Liver (tissue), 9 donors: ENCODE results near the gene RBM33. TPM values are rescaled to one million over a fixed set of nuclear protein-coding genes. Genes with fewer than 3 reads are reported as not detected.

Source experiments
- DNase-seq: peaks from one replicate; pipeline ENCODE4 v3.0.0-alpha.2; 2017; ENCODE audit warnings: low spot score
- H3K27ac ChIP-seq, 2 donors: one replicate each; pipeline ENCODE4 v1.7.0; 2013; ENCODE audit warnings: inconsistent platforms in 2 of 2, low read length in 2 of 2, control low read depth in 1 of 2, low read depth in 1 of 2, mild to moderate bottlenecking in 1 of 2
- H3K27me3 ChIP-seq, 4 donors: one replicate each; pipeline versions ENCODE4 v1.6.1 to v1.7.0; 2013; ENCODE audit warnings: low read length in 3 of 4, inconsistent platforms in 1 of 4, mild to moderate bottlenecking in 1 of 4, moderate library complexity in 1 of 4; ENCODE audit not compliant: control insufficient read depth in 4 of 4, insufficient read depth in 4 of 4
- H3K36me3 ChIP-seq, 4 donors: one replicate each; pipeline versions ENCODE4 v1.6.1 to v1.7.0; 2013; ENCODE audit warnings: low read length in 3 of 4, mild to moderate bottlenecking in 3 of 4, low read depth in 1 of 4, moderate library complexity in 1 of 4; ENCODE audit not compliant: control insufficient read depth in 4 of 4, insufficient read depth in 3 of 4
- H3K4me1 ChIP-seq, 4 donors: one replicate each; pipeline versions ENCODE4 v1.6.1 to v1.7.0; 2013; ENCODE audit warnings: low read length in 3 of 4, mild to moderate bottlenecking in 3 of 4, moderate library complexity in 1 of 4; ENCODE audit not compliant: control insufficient read depth in 4 of 4, insufficient read depth in 4 of 4
- H3K4me3 ChIP-seq, 3 donors: one replicate each; pipeline versions ENCODE4 v1.6.1 to v1.7.0; 2013; ENCODE audit warnings: low read length in 3 of 3, control low read depth in 1 of 3, low read depth in 1 of 3, mild to moderate bottlenecking in 1 of 3
- H3K9ac ChIP-seq, 2 donors: one replicate each; pipeline ENCODE4 v1.7.0; 2013; ENCODE audit warnings: low read length in 2 of 2, mild to moderate bottlenecking in 2 of 2, moderate library complexity in 2 of 2, control low read depth in 1 of 2, low read depth in 1 of 2
- H3K9me3 ChIP-seq, 4 donors: one replicate each; pipeline versions ENCODE4 v1.6.1 to v1.7.0; 2013; ENCODE audit warnings: low read length in 3 of 4; ENCODE audit not compliant: control insufficient read depth in 4 of 4
- FOXA1 ChIP-seq: IDR thresholded peaks from 2 replicates; pipeline ENCODE4 v1.6.1; 2016; ENCODE audit warnings: antibody characterized with exemption
- FOXA2 ChIP-seq: IDR thresholded peaks from 2 replicates; pipeline ENCODE4 v1.6.1; 2016; ENCODE audit warnings: antibody characterized with exemption
- GABPA ChIP-seq, 2 donors: IDR thresholded peaks in 1 of 2; conservative IDR thresholded peaks in 1 of 2; 2 replicates each; pipeline ENCODE4 v1.6.1; 2016; ENCODE audit warnings: antibody characterized with exemption in 2 of 2, mild to moderate bottlenecking in 1 of 2, moderate library complexity in 1 of 2
- HNF4A ChIP-seq, 2 donors: conservative IDR thresholded peaks; 2 replicates each; pipeline ENCODE4 v1.6.1; 2016; ENCODE audit warnings: antibody characterized with exemption in 2 of 2, mild to moderate bottlenecking in 2 of 2
- HNF4G ChIP-seq: IDR thresholded peaks from 2 replicates; pipeline ENCODE4 v1.6.1; 2016; ENCODE audit warnings: antibody characterized with exemption
- JUND ChIP-seq, 2 donors: IDR thresholded peaks; 2 replicates each; pipeline ENCODE4 v1.6.1; 2016; ENCODE audit warnings: antibody characterized with exemption in 2 of 2
- RAD21 ChIP-seq, 2 donors: IDR thresholded peaks; 2 replicates each; pipeline ENCODE4 v1.6.1; 2016; ENCODE audit warnings: antibody characterized with exemption in 2 of 2, mild to moderate bottlenecking in 2 of 2
- RXRA ChIP-seq, 2 donors: IDR thresholded peaks; 2 replicates each; pipeline ENCODE4 v1.6.1; 2017 to 2018; ENCODE audit warnings: antibody characterized with exemption in 2 of 2, mild to moderate bottlenecking in 1 of 2
- WGBS: extraction: QIAGEN DNeasy Blood & Tissue Kit; methylation state at CpG from one replicate; pipeline ENCODE4 v1.1.7; 2013; 5-methylcytosine and 5-hydroxymethylcytosine counted together
- polyA plus RNA-seq, 2 donors: library from polyadenylated mRNA; stranded (reverse) in 1 of 2; unstranded in 1 of 2; fragments of 200-250 nt in 1 of 2; fragments of >200 nt in 1 of 2; fragmentation: Nextera tagmentation in 1 of 2; extraction: Ambion mirVana in 1 of 2; gene quantifications; one replicate each; pipeline versions ENCODE4 v1.2.1 to v1.2.3, GENCODE V29; 2013 to 2015
- total RNA-seq, 2 donors: library from RNA; depleted of rRNA; stranded (reverse); fragments of >200 nt; gene quantifications; one replicate each; pipeline ENCODE4 v1.2.3, GENCODE V29; 2014
- TF ChIP-seq, protein P1 (sequence below): IDR thresholded peaks from 2 replicates; pipeline ENCODE4 v1.6.1; 2016; ENCODE audit warnings: antibody characterized with exemption, mild to moderate bottlenecking
- TF ChIP-seq, protein P2 (sequence below): fragments of 150-350 bp; IDR thresholded peaks from 2 replicates; pipeline ENCODE4 v1.5.1; 2017; ENCODE audit warnings: improper control_type of control experiment, low read depth, low read length; ENCODE audit not compliant: missing input control
- donor health status: healthy.
- donor health status: healthy.
- donor health status: healthy.
- donor health status: healthy.
- donor health status: healthy.

RBM33 gene
- total and polyA plus RNA-seq, 4 donors: 7.8 to 48.9 (median 28.2) TPM

GRCh38 chr7:155800301-155800700 is 155.8 kb downstream of the RBM33 start:
- Histone ChIP-seq H3K4me3 (no peak overlapping the region), H3K27ac (no peak overlapping the region), H3K4me1 (peaks cover 2 to 28% (median 10%) of the 10 kb centered on the region in 4 donors), H3K36me3 (peaks cover 0 to 3% (median under 1%) of the 10 kb centered on the region in 4 donors), H3K27me3 (no peaks in the 10 kb centered on the region), H3K9ac (no peak overlapping the region), H3K9me3 (no peaks in the 10 kb centered on the region)
- TF ChIP-seq RAD21 (IDR thresholded peaks at IDR 0.05) (no peak), HNF4A (conservative IDR thresholded peaks at IDR 0.05) (no peak), JUND (IDR thresholded peaks at IDR 0.05) (no peak)
- TF ChIP-seq, protein P1, sequence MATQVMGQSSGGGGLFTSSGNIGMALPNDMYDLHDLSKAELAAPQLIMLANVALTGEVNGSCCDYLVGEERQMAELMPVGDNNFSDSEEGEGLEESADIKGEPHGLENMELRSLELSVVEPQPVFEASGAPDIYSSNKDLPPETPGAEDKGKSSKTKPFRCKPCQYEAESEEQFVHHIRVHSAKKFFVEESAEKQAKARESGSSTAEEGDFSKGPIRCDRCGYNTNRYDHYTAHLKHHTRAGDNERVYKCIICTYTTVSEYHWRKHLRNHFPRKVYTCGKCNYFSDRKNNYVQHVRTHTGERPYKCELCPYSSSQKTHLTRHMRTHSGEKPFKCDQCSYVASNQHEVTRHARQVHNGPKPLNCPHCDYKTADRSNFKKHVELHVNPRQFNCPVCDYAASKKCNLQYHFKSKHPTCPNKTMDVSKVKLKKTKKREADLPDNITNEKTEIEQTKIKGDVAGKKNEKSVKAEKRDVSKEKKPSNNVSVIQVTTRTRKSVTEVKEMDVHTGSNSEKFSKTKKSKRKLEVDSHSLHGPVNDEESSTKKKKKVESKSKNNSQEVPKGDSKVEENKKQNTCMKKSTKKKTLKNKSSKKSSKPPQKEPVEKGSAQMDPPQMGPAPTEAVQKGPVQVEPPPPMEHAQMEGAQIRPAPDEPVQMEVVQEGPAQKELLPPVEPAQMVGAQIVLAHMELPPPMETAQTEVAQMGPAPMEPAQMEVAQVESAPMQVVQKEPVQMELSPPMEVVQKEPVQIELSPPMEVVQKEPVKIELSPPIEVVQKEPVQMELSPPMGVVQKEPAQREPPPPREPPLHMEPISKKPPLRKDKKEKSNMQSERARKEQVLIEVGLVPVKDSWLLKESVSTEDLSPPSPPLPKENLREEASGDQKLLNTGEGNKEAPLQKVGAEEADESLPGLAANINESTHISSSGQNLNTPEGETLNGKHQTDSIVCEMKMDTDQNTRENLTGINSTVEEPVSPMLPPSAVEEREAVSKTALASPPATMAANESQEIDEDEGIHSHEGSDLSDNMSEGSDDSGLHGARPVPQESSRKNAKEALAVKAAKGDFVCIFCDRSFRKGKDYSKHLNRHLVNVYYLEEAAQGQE: no peak
- 93% methylated on average over 11 of the region's 11 CpGs for WGBS
- DNase-seq: no peak

GRCh38 chr7:155800741-155801267 is 156.3 kb downstream of the RBM33 start:
- no peak for DNase-seq
- Histone ChIP-seq H3K9ac (no peak overlapping the region), H3K9me3 (no peaks in the 10 kb centered on the region), H3K27me3 (no peaks in the 10 kb centered on the region), H3K4me3 (no peak overlapping the region), H3K27ac (no peak overlapping the region), H3K36me3 (peaks cover 0 to 3% (median under 1%) of the 10 kb centered on the region in 4 donors), H3K4me1 (peaks cover 2 to 33% (median 10%) of the 10 kb centered on the region in 4 donors)
- TF ChIP-seq FOXA1: no peak
- TF ChIP-seq HNF4G: peak; percentile 25
- TF ChIP-seq HNF4A (conservative IDR thresholded peaks at IDR 0.05): peak; percentile 75 to 81
- WGBS: 77% methylated on average over 16 of the region's 16 CpGs

- Histone ChIP-seq H3K4me3 (no peak overlapping the region), H3K9ac (no peak overlapping the region), H3K4me1 (peaks cover 2 to 39% (median 6%) of the 10 kb centered on the region in 4 donors), H3K27me3 (no peaks in the 10 kb centered on the region), H3K9me3 (no peaks in the 10 kb centered on the region), H3K36me3 (peaks cover 0 to 6% (median 2%) of the 10 kb centered on the region in 4 donors), H3K27ac (no peak overlapping the region)
- 73% methylated on average over 6 of the region's 6 CpGs for WGBS
- DNase-seq: no peak
- TF ChIP-seq GABPA (IDR thresholded peaks at IDR 0.05 in 1 of 2, conservative IDR thresholded peaks at IDR 0.05 in 1 of 2): no peak
- no peak for TF ChIP-seq JUND (IDR thresholded peaks at IDR 0.05)
- TF ChIP-seq, protein P2, sequence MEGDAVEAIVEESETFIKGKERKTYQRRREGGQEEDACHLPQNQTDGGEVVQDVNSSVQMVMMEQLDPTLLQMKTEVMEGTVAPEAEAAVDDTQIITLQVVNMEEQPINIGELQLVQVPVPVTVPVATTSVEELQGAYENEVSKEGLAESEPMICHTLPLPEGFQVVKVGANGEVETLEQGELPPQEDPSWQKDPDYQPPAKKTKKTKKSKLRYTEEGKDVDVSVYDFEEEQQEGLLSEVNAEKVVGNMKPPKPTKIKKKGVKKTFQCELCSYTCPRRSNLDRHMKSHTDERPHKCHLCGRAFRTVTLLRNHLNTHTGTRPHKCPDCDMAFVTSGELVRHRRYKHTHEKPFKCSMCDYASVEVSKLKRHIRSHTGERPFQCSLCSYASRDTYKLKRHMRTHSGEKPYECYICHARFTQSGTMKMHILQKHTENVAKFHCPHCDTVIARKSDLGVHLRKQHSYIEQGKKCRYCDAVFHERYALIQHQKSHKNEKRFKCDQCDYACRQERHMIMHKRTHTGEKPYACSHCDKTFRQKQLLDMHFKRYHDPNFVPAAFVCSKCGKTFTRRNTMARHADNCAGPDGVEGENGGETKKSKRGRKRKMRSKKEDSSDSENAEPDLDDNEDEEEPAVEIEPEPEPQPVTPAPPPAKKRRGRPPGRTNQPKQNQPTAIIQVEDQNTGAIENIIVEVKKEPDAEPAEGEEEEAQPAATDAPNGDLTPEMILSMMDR: no peak
- TF ChIP-seq, protein P1: no peak
- TF ChIP-seq RXRA (IDR thresholded peaks at IDR 0.05): no peak
- TF ChIP-seq HNF4G: no peak
- no peak for TF ChIP-seq FOXA2
Measured at GRCh38 chr7:155802291-155802690, 157.8 kb downstream of the RBM33 start.
